NOMO-1 treated with DMSO at 0.1 percent for 48 hours (cell line): ENCODE results near the gene RNF157.

Experiments
- DNase-seq: peaks from one replicate; lab custom pipeline; 2025; ENCODE audit not compliant: unreplicated experiment; lab: John Stamatoyannopoulos, UW

RNF157 gene

GRCh38 chr17:76161619-76162266, 78.5 kb downstream of the RNF157 start:
- no peak for DNase-seq

DNA sequence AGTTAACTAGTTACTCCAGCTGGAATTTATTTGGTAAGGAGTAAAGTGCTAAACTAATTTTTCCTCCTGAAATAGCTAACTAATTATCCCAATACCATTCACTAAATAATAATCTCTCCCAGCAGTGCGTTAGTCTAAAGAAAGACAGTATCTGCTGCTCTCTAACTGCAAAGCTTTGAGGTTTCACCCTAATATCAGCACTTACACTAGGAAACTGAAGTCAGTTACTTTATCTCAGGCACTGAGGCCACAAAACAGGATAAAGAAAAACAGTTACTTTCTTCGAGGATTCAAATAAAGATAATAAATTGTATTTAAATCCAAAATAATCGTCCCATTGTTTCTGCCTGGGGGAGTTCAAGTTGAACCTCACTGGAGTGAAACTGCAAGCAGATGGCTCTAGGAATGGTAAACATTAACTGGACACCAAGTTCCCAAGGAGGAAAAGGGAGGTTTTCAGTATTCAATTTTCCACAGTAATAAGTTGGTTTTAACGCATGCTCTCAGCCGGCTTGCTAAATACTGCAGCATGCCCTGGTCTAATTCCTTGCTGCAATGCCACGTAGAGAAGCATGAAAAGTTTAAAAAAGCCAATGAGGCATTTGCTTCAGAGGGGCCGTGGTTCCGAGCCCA, 79.3 kb downstream of the RNF157 start:
- no peak for DNase-seq

DNA sequence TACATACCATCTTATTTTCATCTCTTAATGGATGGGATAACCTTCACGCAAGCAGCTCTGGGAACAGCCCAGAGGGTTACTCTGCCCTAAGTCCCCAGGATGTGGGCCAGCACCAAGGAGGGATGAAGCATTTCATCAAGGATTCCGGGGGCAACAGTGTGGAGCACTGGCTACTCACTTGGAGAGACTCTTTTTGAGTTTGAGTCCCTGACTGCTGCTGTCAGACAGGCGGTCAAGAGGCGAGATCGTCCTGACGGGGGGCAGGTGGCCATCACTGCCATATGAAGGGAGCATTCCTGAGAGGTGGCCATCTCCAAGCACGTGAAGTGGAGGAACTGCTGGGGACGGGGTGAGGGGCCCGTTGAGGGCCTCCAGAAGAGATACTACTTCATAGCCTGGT, 81.1 kb downstream of the RNF157 start:
- no peak for DNase-seq

- no peak for DNase-seq
These were observed 82.5 kb downstream of the RNF157 start for GRCh38 chr17:76157759-76158158.

GRCh38 chr17:76156662-76156991, 83.7 kb downstream of the RNF157 start:
- no peak for DNase-seq

DNA sequence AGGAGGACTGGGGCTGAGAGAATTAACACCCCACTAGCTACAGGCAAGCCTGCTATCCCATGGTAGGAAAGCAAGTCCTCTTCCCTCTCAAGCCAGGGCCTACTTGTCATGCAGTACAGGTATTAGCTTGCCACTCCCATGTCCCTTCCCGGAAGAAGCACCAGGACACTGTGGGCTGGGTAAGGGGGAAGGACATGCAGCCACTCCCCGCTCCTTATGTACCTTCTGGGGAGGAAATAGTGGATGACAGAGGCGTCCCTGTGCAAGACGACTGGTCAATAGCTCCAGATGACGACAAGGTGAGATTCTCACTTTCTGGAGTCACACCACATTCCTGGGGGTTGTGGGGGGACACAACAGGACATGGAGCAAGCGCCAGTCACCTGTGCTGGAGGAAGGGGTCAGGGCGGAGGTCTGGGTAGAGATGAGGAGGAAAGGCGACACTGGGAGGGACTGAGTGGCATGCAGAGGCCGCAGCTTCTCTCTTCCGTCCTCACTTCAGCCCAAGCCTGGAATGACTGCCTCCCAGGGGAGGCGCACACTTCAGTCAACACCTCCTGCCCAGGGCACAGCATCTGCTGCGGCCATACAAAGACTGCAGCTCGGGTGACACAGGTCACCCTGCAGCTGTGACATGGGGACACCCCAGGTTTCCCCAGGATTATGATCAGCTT, 84.2 kb downstream of the RNF157 start:
- no peak for DNase-seq

DNA sequence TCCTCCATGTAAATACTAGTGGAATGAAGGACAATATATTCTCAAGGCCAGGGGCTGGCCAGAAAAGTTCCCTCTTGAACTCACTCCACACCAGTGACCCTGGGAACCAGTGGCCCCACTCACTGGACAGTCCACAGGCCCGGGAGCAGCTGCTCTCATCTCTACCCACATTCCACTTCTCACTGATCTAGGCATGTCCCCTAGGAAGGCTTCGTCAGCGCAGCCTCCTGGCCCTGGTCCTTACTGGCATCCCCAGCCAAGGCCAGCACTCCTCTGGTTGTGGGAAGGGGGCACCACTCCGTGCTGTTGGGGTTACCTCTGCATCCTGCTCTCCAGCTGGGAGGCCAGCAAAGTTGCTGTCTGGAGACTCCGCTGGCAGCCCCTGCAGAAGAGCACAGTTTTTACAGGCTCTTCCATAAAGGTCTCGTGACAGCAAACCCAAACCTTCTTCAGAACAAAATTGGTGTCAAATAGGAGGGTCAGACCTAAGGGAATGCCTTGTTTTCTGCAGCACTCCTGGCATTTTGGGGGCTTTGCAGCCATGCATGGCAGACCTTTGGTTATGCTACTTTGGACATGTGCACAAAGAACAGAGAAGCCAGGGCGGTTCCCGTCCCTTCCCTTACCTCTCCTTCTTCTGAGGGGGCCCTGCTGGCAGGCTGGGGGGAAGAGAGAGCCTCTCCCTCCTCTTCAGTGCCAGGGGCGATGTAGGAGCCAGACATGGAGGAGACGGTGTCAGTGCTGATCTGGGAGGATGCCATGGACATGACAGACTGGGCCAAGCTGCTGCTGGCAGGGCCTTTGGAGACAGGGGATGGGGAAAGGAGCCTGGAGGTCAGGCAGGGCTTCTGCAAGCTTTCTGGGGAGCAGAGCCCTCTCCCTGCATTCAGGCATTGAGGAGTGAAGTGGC, 85.1 kb downstream of the RNF157 start:
- DNase-seq = no peak

DNA sequence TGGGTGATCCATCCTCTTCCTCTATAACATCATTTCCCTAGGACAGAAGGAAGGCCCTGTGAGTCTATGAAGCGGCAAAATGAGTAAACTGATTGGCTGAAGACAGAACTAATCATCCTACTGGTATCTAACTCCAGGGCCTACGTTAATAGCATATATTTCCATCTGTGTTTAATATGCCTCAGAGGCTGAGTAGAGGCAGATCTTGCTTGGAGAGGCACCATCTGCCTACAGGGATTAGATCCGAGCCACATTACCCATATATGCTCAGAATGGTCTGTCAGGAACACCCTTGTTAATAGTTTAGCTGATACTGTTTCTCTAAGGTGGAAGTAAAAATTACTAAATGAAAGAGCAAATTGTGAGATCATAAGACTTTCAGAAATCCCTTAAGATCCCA, 86.0 kb downstream of the RNF157 start:
- DNase-seq = no peak

- no peak for DNase-seq
These were observed 86.7 kb downstream of the RNF157 start for GRCh38 chr17:76153640-76154039.

DNA sequence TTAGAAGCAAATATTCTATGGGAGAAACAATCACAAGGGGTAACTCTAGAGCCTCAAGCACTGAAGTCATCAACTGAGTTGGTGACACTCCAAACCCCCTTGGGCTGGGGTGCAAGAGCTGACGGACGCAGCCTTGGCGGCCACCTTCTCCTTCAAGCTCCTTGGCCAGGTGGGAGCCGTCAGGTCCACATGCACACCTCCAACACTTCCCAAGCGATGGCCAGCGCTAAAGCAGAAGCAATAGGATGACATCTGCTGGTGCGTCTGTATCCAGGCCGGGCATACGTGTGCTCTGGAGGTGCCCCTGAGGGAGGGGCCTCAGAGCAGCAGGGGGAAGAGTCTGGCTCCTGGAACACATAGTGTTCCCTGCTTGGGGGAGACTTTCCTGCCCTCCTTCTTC, 87.1 kb downstream of the RNF157 start:
- DNase-seq = no peak

DNA sequence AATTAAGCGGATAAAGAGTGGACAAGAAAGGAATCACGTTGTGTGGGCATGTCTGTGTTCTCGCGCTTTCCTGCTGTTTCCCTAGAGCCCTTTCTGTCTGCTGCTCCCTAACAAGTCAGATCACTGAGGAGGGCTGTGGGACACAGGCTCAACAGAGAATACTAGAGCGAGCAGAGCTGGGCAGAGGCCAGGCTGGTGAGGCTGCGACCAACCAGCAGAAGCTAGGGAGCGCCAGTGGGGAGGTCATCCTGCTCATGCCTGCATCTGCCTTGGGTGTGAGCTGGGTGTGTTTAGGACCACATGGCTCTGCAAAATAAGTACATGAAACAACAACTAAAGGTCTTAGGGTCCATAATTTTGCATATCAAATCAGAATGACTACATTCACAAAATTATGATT, 87.7 kb downstream of the RNF157 start:
- DNase-seq = no peak

DNA sequence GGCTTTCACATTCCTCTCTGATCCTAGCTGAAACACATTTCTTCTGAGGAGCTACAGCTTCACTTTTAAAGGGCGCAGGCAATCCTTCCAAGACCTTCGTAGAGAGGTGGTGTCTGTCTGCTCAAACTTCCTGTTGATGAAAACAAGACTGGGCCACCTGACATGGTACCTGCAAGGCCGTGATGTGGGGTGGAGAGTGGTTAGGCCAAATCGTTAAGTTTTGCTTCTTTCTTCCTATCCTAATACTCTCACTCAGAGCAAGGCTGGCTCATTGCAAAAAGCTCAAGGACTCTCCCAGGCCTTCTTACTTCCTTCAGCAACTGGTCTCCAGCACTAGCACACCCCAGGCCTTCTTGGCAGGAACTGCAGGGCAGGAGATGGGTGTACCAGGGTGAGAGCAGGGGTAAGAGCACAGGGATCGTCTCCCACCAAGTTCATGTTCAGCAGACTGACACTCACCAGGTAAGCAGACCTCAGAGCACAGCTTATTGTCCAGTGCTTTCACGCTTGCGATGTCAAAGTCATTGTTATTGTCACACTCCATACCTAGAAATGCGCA, 88.3 kb downstream of the RNF157 start:
- no peak for DNase-seq

- no peak for DNase-seq
These were observed 89.3 kb downstream of the RNF157 start for GRCh38 chr17:76150712-76151622.

GRCh38 chr17:76149214-76149613, 91.1 kb downstream of the RNF157 start:
- DNase-seq = no peak

GRCh38 chr17:76148015-76148326, 92.3 kb downstream of the RNF157 start:
- no peak for DNase-seq

GRCh38 chr17:76147211-76148014, 92.9 kb downstream of the RNF157 start:
- DNase-seq = peak; percentile 6

DNA sequence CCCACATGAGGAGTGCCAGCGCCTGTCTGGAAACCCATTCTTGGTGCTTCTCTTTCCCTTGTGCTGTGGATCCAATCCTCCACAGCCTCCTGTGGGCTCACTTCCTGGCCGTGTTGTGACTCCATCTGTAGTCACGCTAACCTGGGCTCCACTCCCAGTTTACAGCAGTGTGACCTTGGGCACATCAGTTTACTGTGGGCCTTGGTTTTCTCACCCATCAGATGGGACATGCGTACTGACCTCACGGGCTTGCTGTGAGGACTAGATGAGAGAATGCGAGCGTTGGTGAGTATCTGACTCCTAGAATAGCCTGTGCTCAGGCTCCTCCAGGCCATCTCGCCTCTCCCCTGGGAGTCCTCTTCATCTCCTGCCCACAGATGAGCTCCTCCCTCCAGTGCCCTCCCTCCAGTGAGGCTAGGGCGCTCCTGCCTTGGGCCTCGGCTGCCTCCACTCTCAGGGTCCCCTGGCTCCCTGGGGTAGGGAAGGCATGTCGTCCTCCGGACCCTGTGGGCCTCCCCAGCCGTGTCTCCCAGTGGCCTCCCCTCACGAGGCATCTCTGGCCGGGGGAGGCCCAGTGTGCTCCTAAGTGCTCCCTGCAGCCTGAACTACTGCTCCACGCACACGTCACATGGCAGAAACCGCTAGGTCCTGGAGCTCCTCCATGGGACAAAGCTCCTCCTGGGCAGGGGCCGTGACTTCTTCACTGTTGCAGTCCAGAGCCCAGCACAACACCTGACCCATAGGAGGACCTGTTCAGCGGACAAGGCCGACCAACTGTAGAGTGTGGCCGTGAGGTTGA, 94.0 kb downstream of the RNF157 start:
- no peak for DNase-seq

- peak; percentile 60 for DNase-seq
These were observed 94.9 kb downstream of the RNF157 start for GRCh38 chr17:76145231-76146052.
